Upper lobe of left lung (tissue), 4 donors: Measurements from ENCODE around the gene RPAP2.

Source experiments
- EP300 ChIP-seq, 4 donors: sonication (generic); formaldehyde crosslinking; IDR thresholded peaks; one replicate each; pipeline ENCODE4 v1.5.1; 2017; ENCODE audit warnings: antibody characterized with exemption in 4 of 4, control low read depth in 2 of 4
- TF ChIP-seq, protein P1 (sequence below), 6 experiments: fragments of 450-650 bp in 4 of 6; fragments of 200-600 bp in 2 of 6; sonication (generic) in 2 of 6; IDR thresholded peaks; one replicate each; pipeline ENCODE4 v1.5.1; 2016 to 2019; ENCODE audit warnings: antibody characterized with exemption in 6 of 6

DNA sequence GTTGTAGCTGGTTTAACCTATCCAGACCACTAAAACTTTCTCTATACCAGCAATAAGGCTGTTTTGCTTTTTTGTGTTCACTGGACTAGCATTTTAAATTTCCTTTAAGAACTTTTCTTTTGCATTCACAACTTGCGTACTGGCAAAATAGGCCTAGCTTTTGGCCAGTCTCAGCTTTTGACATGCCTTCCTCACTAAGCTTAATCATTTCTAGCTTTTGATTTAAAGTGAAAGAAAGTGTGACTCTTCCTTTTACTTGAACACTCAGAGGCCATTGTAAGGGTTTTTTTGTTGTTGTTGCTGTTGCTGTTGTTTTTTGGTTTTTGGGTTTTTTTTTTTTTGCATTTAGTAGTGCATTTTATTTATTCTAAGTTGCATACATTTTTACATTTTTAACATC, 15.2 kb downstream of the RPAP2 start:
- TF ChIP-seq EP300 (IDR thresholded peaks at IDR 0.05): no peak
- TF ChIP-seq, protein P1, sequence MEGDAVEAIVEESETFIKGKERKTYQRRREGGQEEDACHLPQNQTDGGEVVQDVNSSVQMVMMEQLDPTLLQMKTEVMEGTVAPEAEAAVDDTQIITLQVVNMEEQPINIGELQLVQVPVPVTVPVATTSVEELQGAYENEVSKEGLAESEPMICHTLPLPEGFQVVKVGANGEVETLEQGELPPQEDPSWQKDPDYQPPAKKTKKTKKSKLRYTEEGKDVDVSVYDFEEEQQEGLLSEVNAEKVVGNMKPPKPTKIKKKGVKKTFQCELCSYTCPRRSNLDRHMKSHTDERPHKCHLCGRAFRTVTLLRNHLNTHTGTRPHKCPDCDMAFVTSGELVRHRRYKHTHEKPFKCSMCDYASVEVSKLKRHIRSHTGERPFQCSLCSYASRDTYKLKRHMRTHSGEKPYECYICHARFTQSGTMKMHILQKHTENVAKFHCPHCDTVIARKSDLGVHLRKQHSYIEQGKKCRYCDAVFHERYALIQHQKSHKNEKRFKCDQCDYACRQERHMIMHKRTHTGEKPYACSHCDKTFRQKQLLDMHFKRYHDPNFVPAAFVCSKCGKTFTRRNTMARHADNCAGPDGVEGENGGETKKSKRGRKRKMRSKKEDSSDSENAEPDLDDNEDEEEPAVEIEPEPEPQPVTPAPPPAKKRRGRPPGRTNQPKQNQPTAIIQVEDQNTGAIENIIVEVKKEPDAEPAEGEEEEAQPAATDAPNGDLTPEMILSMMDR (IDR thresholded peaks at IDR 0.05): no peak
